Activated CD4-positive, alpha-beta T cell treated with anti-CD3 and anti-CD28 coated beads for 24 hours (primary cell): ENCODE measurements around the gene POM121.
"Not testable (repeated sequence)": the region's sequence is repeated elsewhere in the genome, so short reads cannot be mapped to it uniquely, and the experiment has no call there.

Experiments
- DNase-seq, 2 donors: peaks; one replicate each; pipeline ENCODE4 v3.0.0-alpha.2; 2020; ENCODE audit warnings: low read depth in 2 of 2

Gene POM121

DNA sequence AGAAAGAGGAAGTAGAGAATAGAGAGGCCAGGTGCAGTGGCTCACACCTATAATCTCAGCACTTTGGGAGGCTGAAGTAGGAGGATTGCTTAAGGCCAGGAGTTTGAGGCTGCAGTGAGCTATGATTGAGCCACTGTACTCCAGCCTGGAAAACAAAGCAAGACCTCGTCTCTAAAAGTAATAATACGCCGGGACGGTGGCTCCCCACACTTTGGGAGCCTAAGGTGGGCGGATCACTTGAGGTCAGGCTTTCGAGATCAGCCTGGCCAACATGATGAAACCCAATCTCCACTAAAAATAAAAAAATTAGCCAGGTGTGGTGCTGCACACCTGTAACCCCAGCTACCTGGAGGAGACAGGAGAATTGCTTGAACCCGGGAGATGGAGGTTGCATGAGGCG, 70.6 kb downstream of the POM121 start:
- DNase-seq = not testable (repeated sequence)

DNA sequence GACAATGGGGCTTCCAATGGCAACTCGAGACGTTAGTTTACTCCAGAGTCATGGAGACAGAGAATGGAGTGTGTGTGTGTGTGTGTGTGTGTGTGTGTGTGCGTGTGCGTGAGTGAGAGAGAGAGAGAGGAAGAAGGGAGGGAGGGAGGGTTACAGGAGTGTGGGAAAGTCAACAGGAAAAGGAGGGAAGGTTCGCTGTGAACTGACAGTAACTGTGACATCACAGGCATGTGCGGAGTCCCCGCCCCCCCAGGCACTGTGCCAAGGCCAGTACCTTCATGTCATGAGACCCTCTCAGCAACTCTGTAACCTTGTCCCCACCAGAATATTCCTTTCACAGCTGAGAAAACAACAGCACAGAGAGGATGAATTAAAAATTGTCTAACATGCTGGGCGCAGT, 72.6 kb downstream of the POM121 start:
- not testable (repeated sequence) for DNase-seq

- not testable (repeated sequence) for DNase-seq
Measured at GRCh38 chr7:72997887-72998468, 73.1 kb downstream of the POM121 start.
